Lower leg skin (tissue), 3 donors: ENCODE measurements around the gene DDC.

ENCODE experiments used
- CTCF ChIP-seq, 3 donors: fragments of 450-650 bp; IDR thresholded peaks; one replicate each; pipeline ENCODE4 v1.5.1; 2016; ENCODE audit warnings: antibody characterized with exemption in 3 of 3, mild to moderate bottlenecking in 3 of 3, moderate library complexity in 2 of 3
- POLR2A ChIP-seq, 2 donors: fragments of 450-650 bp; IDR thresholded peaks; one replicate each; pipeline ENCODE4 v1.6.1; 2016 to 2017; ENCODE audit warnings: antibody characterized with exemption in 2 of 2, mild to moderate bottlenecking in 1 of 2, moderate library complexity in 1 of 2

GRCh38 chr7:50504646-50505546 is 60.3 kb downstream of the DDC start:
- TF ChIP-seq CTCF (IDR thresholded peaks at IDR 0.05) (no peak), POLR2A (IDR thresholded peaks at IDR 0.05) (no peak)
